HEK293 (cell line): ENCODE measurements around the gene COL11A2.

Experiments used
- BCL11A ChIP-seq: fragments of 450-650 bp; formaldehyde crosslinking; IDR thresholded peaks from 2 replicates; pipeline ENCODE4 v1.5.1; 2016; ENCODE audit warnings: low read depth, missing biosample characterization, missing genetic modification characterization
- EGR2 ChIP-seq: fragments of 450-650 bp; formaldehyde crosslinking; IDR thresholded peaks from 2 replicates; pipeline ENCODE4 v1.5.1; 2016; ENCODE audit warnings: low read depth, missing biosample characterization, missing genetic modification characterization
- FEZF1 ChIP-seq: fragments of 450-650 bp; formaldehyde crosslinking; IDR thresholded peaks from 2 replicates; pipeline ENCODE4 v1.5.1; 2016; ENCODE audit warnings: missing biosample characterization, missing genetic modification characterization
- GFI1B ChIP-seq: fragments of 450-650 bp; formaldehyde crosslinking; IDR thresholded peaks from 2 replicates; pipeline ENCODE4 v1.5.1; 2016; ENCODE audit warnings: missing biosample characterization, missing genetic modification characterization
- GLI4 ChIP-seq: fragments of 450-650 bp; formaldehyde crosslinking; IDR thresholded peaks from 2 replicates; pipeline ENCODE4 v1.5.1; 2016; ENCODE audit warnings: missing biosample characterization, missing genetic modification characterization
- HIC1 ChIP-seq: fragments of 450-650 bp; formaldehyde crosslinking; IDR thresholded peaks from 2 replicates; pipeline ENCODE4 v1.5.1; 2016; ENCODE audit warnings: missing biosample characterization, missing genetic modification characterization
- HOXC10 ChIP-seq: sonication (generic); formaldehyde crosslinking; IDR thresholded peaks from 2 replicates; pipeline ENCODE4 v1.8.1; 2023; ENCODE audit warnings: mild to moderate bottlenecking, missing genetic modification reagents
- IKZF3 ChIP-seq: fragments of 450-650 bp; IDR thresholded peaks from 2 replicates; pipeline ENCODE4 v1.5.0; 2018; ENCODE audit warnings: missing biosample characterization, mild to moderate bottlenecking, missing genetic modification characterization, moderate library complexity
- KLF10 ChIP-seq: fragments of 450-650 bp; IDR thresholded peaks from 2 replicates; pipeline ENCODE4 v1.5.1; 2018; ENCODE audit warnings: missing biosample characterization, mild to moderate bottlenecking, missing genetic modification characterization
- KLF16 ChIP-seq: fragments of 450-650 bp; formaldehyde crosslinking; IDR thresholded peaks from 2 replicates; pipeline ENCODE4 v1.5.1; 2017; ENCODE audit warnings: missing biosample characterization, missing genetic modification characterization
- KLF8 ChIP-seq: fragments of 450-650 bp; formaldehyde crosslinking; IDR thresholded peaks from 2 replicates; pipeline ENCODE4 v1.5.1; 2016; ENCODE audit warnings: missing biosample characterization, missing genetic modification characterization
- MEIS1 ChIP-seq: sonication (generic); formaldehyde crosslinking; IDR thresholded peaks from 2 replicates; pipeline ENCODE4 v1.8.1; 2022; ENCODE audit warnings: missing genetic modification reagents, mild to moderate bottlenecking, borderline replicate concordance
- TRIM28 ChIP-seq: IDR thresholded peaks from 2 replicates; pipeline ENCODE4 v1.6.1; 2011; ENCODE audit warnings: low read length, control low read depth, borderline replicate concordance
- YY1 ChIP-seq: fragments of 450-650 bp; formaldehyde crosslinking; IDR thresholded peaks from 2 replicates; pipeline ENCODE4 v1.5.1; 2018; ENCODE audit warnings: missing biosample characterization, missing genetic modification characterization
- YY2 ChIP-seq: fragments of 450-650 bp; formaldehyde crosslinking; IDR thresholded peaks from 2 replicates; pipeline ENCODE4 v1.5.1; 2016; ENCODE audit warnings: missing biosample characterization, missing genetic modification characterization
- ZBTB10 ChIP-seq: fragments of 450-650 bp; formaldehyde crosslinking; IDR thresholded peaks from 2 replicates; pipeline ENCODE4 v1.5.1; 2016; ENCODE audit warnings: missing biosample characterization, missing genetic modification characterization
- ZBTB7A ChIP-seq: fragments of 450-650 bp; formaldehyde crosslinking; IDR thresholded peaks from 2 replicates; pipeline ENCODE4 v1.5.1; 2016; ENCODE audit warnings: low read depth, missing biosample characterization, missing genetic modification characterization
- ZFP37 ChIP-seq: fragments of 450-650 bp; formaldehyde crosslinking; IDR thresholded peaks from 2 replicates; pipeline ENCODE4 v1.5.1; 2016; ENCODE audit warnings: missing biosample characterization, missing genetic modification characterization
- ZNF175 ChIP-seq: fragments of 450-650 bp; formaldehyde crosslinking; IDR thresholded peaks from 2 replicates; pipeline ENCODE4 v1.5.1; 2016; ENCODE audit warnings: missing biosample characterization, missing genetic modification characterization
- ZNF404 ChIP-seq: fragments of 450-650 bp; formaldehyde crosslinking; IDR thresholded peaks from 2 replicates; pipeline ENCODE4 v1.5.1; 2017; ENCODE audit warnings: missing biosample characterization, missing genetic modification characterization
- ZNF416 ChIP-seq: fragments of 450-650 bp; formaldehyde crosslinking; IDR thresholded peaks from 2 replicates; pipeline ENCODE4 v1.5.1; 2016; ENCODE audit warnings: missing biosample characterization, missing genetic modification characterization
- ZNF501 ChIP-seq: fragments of 450-650 bp; formaldehyde crosslinking; IDR thresholded peaks from 2 replicates; pipeline ENCODE4 v1.5.1; 2016; ENCODE audit warnings: missing biosample characterization, missing genetic modification characterization
- ZNF530 ChIP-seq: fragments of 450-650 bp; formaldehyde crosslinking; IDR thresholded peaks from 2 replicates; pipeline ENCODE4 v1.5.1; 2016; ENCODE audit warnings: low read depth, missing biosample characterization, missing genetic modification characterization
- ZNF585B ChIP-seq: fragments of 450-650 bp; formaldehyde crosslinking; IDR thresholded peaks from 2 replicates; pipeline ENCODE4 v1.5.1; 2016; ENCODE audit warnings: missing biosample characterization, missing genetic modification characterization
- ZNF623 ChIP-seq: fragments of 450-650 bp; formaldehyde crosslinking; IDR thresholded peaks from 2 replicates; pipeline ENCODE4 v1.5.1; 2016; ENCODE audit warnings: missing biosample characterization, missing genetic modification characterization
- ZNF747 ChIP-seq: fragments of 450-650 bp; formaldehyde crosslinking; IDR thresholded peaks from 2 replicates; pipeline ENCODE4 v1.5.1; 2016; ENCODE audit warnings: missing biosample characterization, missing genetic modification characterization
- ZNF837 ChIP-seq: fragments of 450-650 bp; formaldehyde crosslinking; IDR thresholded peaks from 2 replicates; pipeline ENCODE4 v1.5.1; 2016; ENCODE audit warnings: missing biosample characterization, missing genetic modification characterization
- TF ChIP-seq, protein P1 (sequence below): fragments of 450-650 bp; formaldehyde crosslinking; IDR thresholded peaks from 2 replicates; pipeline ENCODE4 v1.5.1; 2016; ENCODE audit warnings: missing biosample characterization, missing genetic modification characterization, borderline replicate concordance
- TF ChIP-seq, protein P2 (sequence below): fragments of 450-650 bp; formaldehyde crosslinking; IDR thresholded peaks from 2 replicates; pipeline ENCODE4 v1.5.1; 2016; ENCODE audit warnings: missing biosample characterization, missing genetic modification characterization

COL11A2 gene

DNA sequence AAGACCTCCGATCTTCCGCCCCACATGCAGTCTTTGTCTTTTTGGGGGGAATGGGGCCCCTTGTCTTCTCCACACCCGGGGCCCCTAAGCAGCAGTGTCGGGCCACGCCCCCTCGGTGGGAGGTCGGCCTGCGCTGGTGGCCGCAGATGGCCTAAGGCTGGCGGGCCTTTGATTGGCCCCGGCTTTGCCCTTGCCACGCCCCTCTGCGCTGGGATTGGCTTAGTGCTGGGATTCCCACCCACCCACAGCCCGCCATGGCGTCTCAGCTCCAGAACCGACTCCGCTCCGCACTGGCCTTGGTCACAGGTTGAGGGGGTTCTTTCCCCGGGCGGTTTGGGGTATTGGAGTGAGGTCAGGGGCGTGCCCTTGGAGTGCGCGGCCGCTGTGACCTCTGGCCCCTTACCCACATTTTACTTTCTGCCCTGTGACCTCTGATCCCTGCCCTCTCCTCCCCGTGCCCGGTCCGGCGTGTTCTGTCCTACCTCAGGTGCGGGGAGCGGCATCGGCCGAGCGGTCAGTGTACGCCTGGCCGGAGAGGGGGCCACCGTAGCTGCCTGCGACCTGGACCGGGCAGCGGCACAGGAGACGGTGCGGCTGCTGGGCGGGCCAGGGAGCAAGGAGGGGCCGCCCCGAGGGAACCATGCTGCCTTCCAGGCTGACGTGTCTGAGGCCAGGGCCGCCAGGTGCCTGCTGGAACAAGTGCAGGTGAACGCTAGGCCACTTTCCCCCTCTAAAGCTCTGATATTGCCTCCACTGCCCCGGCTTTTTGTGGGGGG lies 12.3 kb upstream of the COL11A2 start, which contains the start of gene HSD17B8 (continued):
- no peak for TF ChIP-seq GFI1B
- TF ChIP-seq ZBTB10 (tag by site-specific recombination), result peak; percentile 69; the same call in 1 of the 2 replicates
- TF ChIP-seq ZNF747 (tag by site-specific recombination), result no peak
- no peak; the same call in 1 of the 2 replicates for TF ChIP-seq KLF8
- no peak for TF ChIP-seq TRIM28
- TF ChIP-seq, protein P1, sequence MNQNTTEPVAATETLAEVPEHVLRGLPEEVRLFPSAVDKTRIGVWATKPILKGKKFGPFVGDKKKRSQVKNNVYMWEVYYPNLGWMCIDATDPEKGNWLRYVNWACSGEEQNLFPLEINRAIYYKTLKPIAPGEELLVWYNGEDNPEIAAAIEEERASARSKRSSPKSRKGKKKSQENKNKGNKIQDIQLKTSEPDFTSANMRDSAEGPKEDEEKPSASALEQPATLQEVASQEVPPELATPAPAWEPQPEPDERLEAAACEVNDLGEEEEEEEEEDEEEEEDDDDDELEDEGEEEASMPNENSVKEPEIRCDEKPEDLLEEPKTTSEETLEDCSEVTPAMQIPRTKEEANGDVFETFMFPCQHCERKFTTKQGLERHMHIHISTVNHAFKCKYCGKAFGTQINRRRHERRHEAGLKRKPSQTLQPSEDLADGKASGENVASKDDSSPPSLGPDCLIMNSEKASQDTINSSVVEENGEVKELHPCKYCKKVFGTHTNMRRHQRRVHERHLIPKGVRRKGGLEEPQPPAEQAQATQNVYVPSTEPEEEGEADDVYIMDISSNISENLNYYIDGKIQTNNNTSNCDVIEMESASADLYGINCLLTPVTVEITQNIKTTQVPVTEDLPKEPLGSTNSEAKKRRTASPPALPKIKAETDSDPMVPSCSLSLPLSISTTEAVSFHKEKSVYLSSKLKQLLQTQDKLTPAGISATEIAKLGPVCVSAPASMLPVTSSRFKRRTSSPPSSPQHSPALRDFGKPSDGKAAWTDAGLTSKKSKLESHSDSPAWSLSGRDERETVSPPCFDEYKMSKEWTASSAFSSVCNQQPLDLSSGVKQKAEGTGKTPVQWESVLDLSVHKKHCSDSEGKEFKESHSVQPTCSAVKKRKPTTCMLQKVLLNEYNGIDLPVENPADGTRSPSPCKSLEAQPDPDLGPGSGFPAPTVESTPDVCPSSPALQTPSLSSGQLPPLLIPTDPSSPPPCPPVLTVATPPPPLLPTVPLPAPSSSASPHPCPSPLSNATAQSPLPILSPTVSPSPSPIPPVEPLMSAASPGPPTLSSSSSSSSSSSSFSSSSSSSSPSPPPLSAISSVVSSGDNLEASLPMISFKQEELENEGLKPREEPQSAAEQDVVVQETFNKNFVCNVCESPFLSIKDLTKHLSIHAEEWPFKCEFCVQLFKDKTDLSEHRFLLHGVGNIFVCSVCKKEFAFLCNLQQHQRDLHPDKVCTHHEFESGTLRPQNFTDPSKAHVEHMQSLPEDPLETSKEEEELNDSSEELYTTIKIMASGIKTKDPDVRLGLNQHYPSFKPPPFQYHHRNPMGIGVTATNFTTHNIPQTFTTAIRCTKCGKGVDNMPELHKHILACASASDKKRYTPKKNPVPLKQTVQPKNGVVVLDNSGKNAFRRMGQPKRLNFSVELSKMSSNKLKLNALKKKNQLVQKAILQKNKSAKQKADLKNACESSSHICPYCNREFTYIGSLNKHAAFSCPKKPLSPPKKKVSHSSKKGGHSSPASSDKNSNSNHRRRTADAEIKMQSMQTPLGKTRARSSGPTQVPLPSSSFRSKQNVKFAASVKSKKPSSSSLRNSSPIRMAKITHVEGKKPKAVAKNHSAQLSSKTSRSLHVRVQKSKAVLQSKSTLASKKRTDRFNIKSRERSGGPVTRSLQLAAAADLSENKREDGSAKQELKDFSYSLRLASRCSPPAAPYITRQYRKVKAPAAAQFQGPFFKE, result no peak
- TF ChIP-seq ZNF501 (tag by site-specific recombination), result peak; percentile 52; the same call in 1 of the 2 replicates
- peak; percentile 64 for TF ChIP-seq KLF10 (tag by site-specific recombination)
- no peak for TF ChIP-seq MEIS1 (CRISPR knock-in tag)
- no peak for TF ChIP-seq ZFP37 (tag by site-specific recombination)
- peak; percentile 95 for TF ChIP-seq BCL11A (tag by site-specific recombination)
- no peak for TF ChIP-seq ZNF585B (tag by site-specific recombination)
- no peak for TF ChIP-seq ZNF404 (tag by site-specific recombination)
- no peak for TF ChIP-seq HOXC10 (CRISPR knock-in tag)
- TF ChIP-seq ZBTB7A (tag by site-specific recombination), result no peak
- no peak; the same call in 1 of the 2 replicates for TF ChIP-seq GLI4 (tag by site-specific recombination)
- no peak for TF ChIP-seq IKZF3 (tag by site-specific recombination)
- TF ChIP-seq, protein P2, sequence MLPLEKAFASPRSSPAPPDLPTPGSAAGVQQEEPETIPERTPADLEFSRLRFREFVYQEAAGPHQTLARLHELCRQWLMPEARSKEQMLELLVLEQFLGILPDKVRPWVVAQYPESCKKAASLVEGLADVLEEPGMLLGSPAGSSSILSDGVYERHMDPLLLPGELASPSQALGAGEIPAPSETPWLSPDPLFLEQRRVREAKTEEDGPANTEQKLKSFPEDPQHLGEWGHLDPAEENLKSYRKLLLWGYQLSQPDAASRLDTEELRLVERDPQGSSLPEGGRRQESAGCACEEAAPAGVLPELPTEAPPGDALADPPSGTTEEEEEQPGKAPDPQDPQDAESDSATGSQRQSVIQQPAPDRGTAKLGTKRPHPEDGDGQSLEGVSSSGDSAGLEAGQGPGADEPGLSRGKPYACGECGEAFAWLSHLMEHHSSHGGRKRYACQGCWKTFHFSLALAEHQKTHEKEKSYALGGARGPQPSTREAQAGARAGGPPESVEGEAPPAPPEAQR (tag by site-specific recombination), result no peak
- TF ChIP-seq ZNF623, result no peak
- no peak for TF ChIP-seq FEZF1 (tag by site-specific recombination)
- TF ChIP-seq YY2, result no peak
- TF ChIP-seq HIC1 (tag by site-specific recombination), result no peak; the same call in 1 of the 2 replicates
- peak; percentile 70 for TF ChIP-seq YY1 (tag by site-specific recombination)
- TF ChIP-seq EGR2, result no peak
- no peak for TF ChIP-seq ZNF175 (tag by site-specific recombination)
- TF ChIP-seq ZNF416 (tag by site-specific recombination), result no peak
- no peak for TF ChIP-seq KLF16 (tag by site-specific recombination)
- no peak for TF ChIP-seq ZNF530 (tag by site-specific recombination)
- TF ChIP-seq ZNF837 (tag by site-specific recombination), result no peak
